NCI-H460 (cell line): ENCODE results near the gene MGRN1. TPM values are rescaled to one million over a fixed set of nuclear protein-coding genes. Genes with fewer than 3 reads are reported as not detected.

Source experiments
- DNase-seq: peaks from one replicate; pipeline ENCODE4 v3.0.0-alpha.2; 2016; ENCODE audit warnings: low read depth; ENCODE audit errors: extremely low read depth
- total RNA-seq: library from RNA; depleted of rRNA; stranded (reverse); fragments of >200 nt; shearing (Covaris generic); gene quantifications from 2 replicates; pipeline ENCODE4 v1.2.3, GENCODE V29; 2014

The MGRN1 gene
- total RNA-seq, 1 experiment from 2014 or later: 13.6 TPM

GRCh38 chr16:4603624-4604170 is 20.9 kb upstream of the MGRN1 start:
- no peak for DNase-seq

- no peak for DNase-seq
Observed at GRCh38 chr16:4604401-4604800, 20.2 kb upstream of the MGRN1 start.

- DNase-seq: no peak
Observed at GRCh38 chr16:4606354-4606753, 18.3 kb upstream of the MGRN1 start.

GRCh38 chr16:4607841-4608703 is 16.6 kb upstream of the MGRN1 start:
- no peak for DNase-seq

- no peak for DNase-seq
Observed at GRCh38 chr16:4608704-4608980, 16.0 kb upstream of the MGRN1 start.

GRCh38 chr16:4609200-4610010 is 15.2 kb upstream of the MGRN1 start:
- DNase-seq: no peak

- no peak for DNase-seq
Observed at GRCh38 chr16:4610011-4611005, 14.3 kb upstream of the MGRN1 start.

GRCh38 chr16:4611337-4612021 is 13.1 kb upstream of the MGRN1 start:
- DNase-seq: no peak

GRCh38 chr16:4612474-4612931 is 12.1 kb upstream of the MGRN1 start:
- DNase-seq: no peak

GRCh38 chr16:4612977-4613635 is 11.5 kb upstream of the MGRN1 start:
- no peak for DNase-seq

GRCh38 chr16:4613636-4614570 is 10.7 kb upstream of the MGRN1 start:
- DNase-seq: no peak

GRCh38 chr16:4614571-4615383 is 9.8 kb upstream of the MGRN1 start, which contains the start of gene UBALD1:
Gene UBALD1, minus strand, starts transcription at chr16:4614888. Its CDS starts 91 bp downstream, at chr16:4614797.
- DNase-seq: peak; percentile 92

GRCh38 chr16:4615384-4616046 is 9.1 kb upstream of the MGRN1 start:
- DNase-seq: no peak

GRCh38 chr16:4616047-4616811 is 8.4 kb upstream of the MGRN1 start:
- peak; percentile 100 for DNase-seq

- no peak for DNase-seq
Observed at GRCh38 chr16:4617880-4618279, 6.7 kb upstream of the MGRN1 start.
